ENCODE results near the gene PCYT2. TPM values are rescaled to one million over a fixed set of nuclear protein-coding genes. Genes with fewer than 3 reads are reported as not detected.

Gene PCYT2
- total and polyA plus RNA-seq, 10 of the 15 experiments (the other 5 are each of a cell fraction or from before 2014, with no cell fraction given) = 0.63 to 72.0 (median 45.0) TPM

GRCh38 chr17:81940538-81941483, 29.6 kb upstream of the PCYT2 start (continued):
- TF ChIP-seq MEF2B (IDR thresholded peaks at IDR 0.05; ENCODE audit: partially characterized antibody, poor library complexity, severe bottlenecking) = no peak

- DNase-seq (ENCODE audit: low read depth, low spot score) (no peak), FAIRE-seq (no peak), ATAC-seq (no peak)
- POLR2A ChIA-PET = no interaction called here
- Histone ChIP-seq H3K27ac (ENCODE audit: control insufficient read depth, insufficient read depth) (no peak overlapping the region), H3K27me3 (replicated peaks in 1 of 2; ENCODE audit: control insufficient read depth in 2 of 2, insufficient read depth in 2 of 2, low read length in 1 of 2) (no peaks in the 10 kb centered on the region), H2AFZ (ENCODE audit: control insufficient read depth, low read depth, low read length) (no peak overlapping the region), H3K4me2 (ENCODE audit: control insufficient read depth, insufficient read depth) (no peak overlapping the region), H3K4me3 (no peak overlapping the region), H3K9me3 (replicated peaks; ENCODE audit: control insufficient read depth, insufficient read depth, low read length) (no peaks in the 10 kb centered on the region), H3K36me3 (ENCODE audit: control insufficient read depth in 2 of 2, insufficient read depth in 2 of 2, low read length in 1 of 2) (no peaks in the 10 kb centered on the region), H3K4me1 (ENCODE audit: control insufficient read depth, insufficient read depth, low read length) (peaks cover 3% of the 10 kb centered on the region; the same call in 1 of the 2 replicates), H3K9ac (ENCODE audit: control insufficient read depth, insufficient read depth, low read length) (no peak overlapping the region), H4K20me1 (ENCODE audit: control insufficient read depth, insufficient read depth) (no peaks in the 10 kb centered on the region), H3K79me2 (ENCODE audit: control insufficient read depth, insufficient read depth, low read length) (peaks cover 10% of the 10 kb centered on the region)
- SMC1A ChIA-PET (ENCODE audit: uncharacterized antibody, unreplicated experiment) = no interaction called here
- in situ Hi-C loops (cut with MboI) (no loop called here), intact Hi-C loops (cut with micrococcal nuclease; ENCODE audit: unreplicated experiment) (no loop called here)
- CTCF ChIA-PET = no interaction called here
- 78% methylated on average over 19 of the region's 21 CpGs for WGBS (ENCODE audit: insufficient coverage, insufficient replicate concordance, low lambda C conversion rate, missing lambda C conversion rate)
- BruUV-seq (replicated peaks) = no TSS peak
- RAD21 ChIA-PET (ENCODE audit: unreplicated experiment) = no interaction called here
- TF ChIP-seq MYC (IDR thresholded peaks at IDR 0.05; ENCODE audit: insufficient read depth, insufficient read length, insufficient replicate concordance, low read length, severe bottlenecking) = no peak
- TF ChIP-seq STAT1 (conservative IDR thresholded peaks at IDR 0.05) = no peak
- no peak for TF ChIP-seq CHD1 (IDR thresholded peaks at IDR 0.05; ENCODE audit: low read depth, low read length)
- TF ChIP-seq HDGF (IDR thresholded peaks at IDR 0.05) = no peak
- no peak for TF ChIP-seq FOS (IDR thresholded peaks at IDR 0.05; ENCODE audit: borderline replicate concordance, extremely low read depth, insufficient read length)
- TF ChIP-seq E4F1 (IDR thresholded peaks at IDR 0.05; ENCODE audit: borderline replicate concordance, partially characterized antibody) = no peak
- no peak for TF ChIP-seq MXI1 (IDR thresholded peaks at IDR 0.05; ENCODE audit: low read depth, low read length)
- no peak for TF ChIP-seq PML (IDR thresholded peaks at IDR 0.05; ENCODE audit: low read length)
- TF ChIP-seq ASH2L (IDR thresholded peaks at IDR 0.05; ENCODE audit: borderline replicate concordance, low read depth) = no peak
- TF ChIP-seq KDM1A (IDR thresholded peaks at IDR 0.05; ENCODE audit: borderline replicate concordance) = no peak
- TF ChIP-seq EP300 (IDR thresholded peaks at IDR 0.05; ENCODE audit: borderline replicate concordance in 1 of 2, control insufficient read depth in 1 of 2, low read depth in 2 of 2, low read length in 2 of 2) = no peak
- TF ChIP-seq EGR1 (IDR thresholded peaks at IDR 0.05; ENCODE audit: borderline replicate concordance in 1 of 2, low read depth in 2 of 2, low read length in 2 of 2) = no peak
- TF ChIP-seq ZNF384 (IDR thresholded peaks at IDR 0.05; ENCODE audit: borderline replicate concordance, low read depth, low read length) = no peak
- TF ChIP-seq NFXL1 (IDR thresholded peaks at IDR 0.05; ENCODE audit: borderline replicate concordance) = no peak
Measured at GRCh38 chr17:81939881-81940385, 28.7 kb upstream of the PCYT2 start.

Measured in GM12878 (cell line).